ENCODE data around the gene FLRT2.

The FLRT2 gene

GRCh38 chr14:85686908-85687307, 157.0 kb downstream of the FLRT2 start:
- FAIRE-seq = no peak

- no peak for FAIRE-seq
These were observed 157.5 kb downstream of the FLRT2 start for GRCh38 chr14:85687456-85687855.

GRCh38 chr14:85688006-85688405, 158.1 kb downstream of the FLRT2 start:
- no peak for FAIRE-seq

GRCh38 chr14:85695300-85695699, 165.4 kb downstream of the FLRT2 start:
- no peak for FAIRE-seq

GRCh38 chr14:85701116-85701515, 171.2 kb downstream of the FLRT2 start:
- no peak for FAIRE-seq

GRCh38 chr14:85701763-85702162, 171.8 kb downstream of the FLRT2 start:
- no peak for FAIRE-seq

- no peak for FAIRE-seq
These were observed 172.2 kb downstream of the FLRT2 start for GRCh38 chr14:85702191-85702590.

- FAIRE-seq = no peak
These were observed 173.1 kb downstream of the FLRT2 start for GRCh38 chr14:85702997-85703396.
